K562 (cell line): Measurements from ENCODE around the gene NFIC. TPM values are rescaled to one million over a fixed set of nuclear protein-coding genes. Genes with fewer than 3 reads are reported as not detected.
A peak's percentile ranks its signal among the peaks of the same experiment; 100 is the strongest.

Experiments used
- ATAC-seq: fragments of 200-7000 bp; cut with Tn5 transposase; 3 replicates; pipeline ENCODE4 v1.9.1; 2020; ENCODE audit warnings: moderate library complexity
- BruUV-seq: library from RNA; stranded (reverse); fragments of 400-500 nt; replicated peaks from 2 replicates; lab custom pipeline; 2021; lab: Mats Ljungman, UMichigan
- CTCF ChIA-PET: fragments of 300-600 bp; formaldehyde crosslinking; extraction: SDS; loops from one replicate; lab custom pipeline; 2021; ENCODE audit warnings: low intra/inter-chr PET ratio; lab: Yijun Ruan, JAX
- POLR2A ChIA-PET: fragments of 300-600, 350-650 bp; sonication (Branson Sonifier 250); formaldehyde crosslinking; extraction: SDS; loops from one replicate; lab custom pipeline; 2021; ENCODE audit warnings: antibody characterized with exemption, inconsistent platforms; lab: Yijun Ruan, JAX
- DNase-seq, 4 experiments: peaks; one replicate each; pipeline versions ENCODE4 v3.0.0 to v3.0.0-alpha.2; 2011 to 2018; ENCODE audit warnings: low spot score in 3 of 4, mixed read lengths in 3 of 4; ENCODE audit errors: extremely low read depth in 1 of 4
- FAIRE-seq: peaks from 2 replicates; lab custom pipeline; 2011; peaks lifted over from hg19 to GRCh38; lab: Jason Lieb, UNC
- H2AFZ ChIP-seq: 2 replicates; pipeline ENCODE4 v1.6.0; 2011; ENCODE audit warnings: low read depth, low read length, control low read depth, inconsistent platforms
- H3K27ac ChIP-seq: fragments of 200-600 bp; 3 replicates; pipeline ENCODE4 v1.8.0; 2011; ENCODE audit warnings: low read depth, mild to moderate bottlenecking, control low read depth, inconsistent platforms, low read length, moderate library complexity, mixed read lengths; ENCODE audit errors: extremely low read depth
- H3K27me3 ChIP-seq, 2 experiments: fragments of 300-600 bp in 1 of 2; 2 replicates in 1 of 2; 3 replicates in 1 of 2; pipeline versions ENCODE4 v1.6.0 to v1.8.0; 2011; ENCODE audit warnings: inconsistent platforms in 2 of 2, low read length in 2 of 2, mild to moderate bottlenecking in 1 of 2, mixed read lengths in 1 of 2, moderate library complexity in 1 of 2; ENCODE audit not compliant: control insufficient read depth in 2 of 2, insufficient read depth in 2 of 2
- H3K36me3 ChIP-seq: fragments of 300-600 bp; 3 replicates; pipeline ENCODE4 v1.8.0; 2011; ENCODE audit warnings: mild to moderate bottlenecking, low read length, inconsistent platforms; ENCODE audit not compliant: control insufficient read depth, insufficient read depth
- H3K4me1 ChIP-seq, 2 experiments: fragments of 200-600 bp in 1 of 2; replicated peaks in 1 of 2; 2 replicates in 1 of 2; 3 replicates in 1 of 2; pipeline versions ENCODE4 v1.5.1 to v1.8.0; 2011; ENCODE audit warnings: inconsistent platforms in 2 of 2, low read length in 2 of 2, mild to moderate bottlenecking in 1 of 2, mixed read lengths in 1 of 2, moderate library complexity in 1 of 2; ENCODE audit not compliant: control insufficient read depth in 2 of 2, insufficient read depth in 2 of 2
- H3K4me2 ChIP-seq: 2 replicates; pipeline ENCODE4 v1.6.1; 2011; ENCODE audit warnings: low read length, control low read depth, inconsistent platforms, mixed read lengths; ENCODE audit not compliant: insufficient read depth
- H3K4me3 ChIP-seq: fragments of 200-600 bp; sonication (generic), shearing (Covaris generic); 2 replicates; pipeline ENCODE4 v1.5.1; 2016; ENCODE audit warnings: control low read depth, inconsistent platforms
- H3K79me2 ChIP-seq: fragments of 200-600 bp; 3 replicates; pipeline ENCODE4 v1.8.0; 2011; ENCODE audit warnings: low read length, inconsistent platforms; ENCODE audit not compliant: control insufficient read depth, insufficient read depth
- H3K9ac ChIP-seq, 2 experiments: 2 replicates each; pipeline versions ENCODE4 v1.6.0 to v1.6.1; 2011; ENCODE audit warnings: low read depth in 2 of 2, low read length in 2 of 2, control low read depth in 1 of 2, inconsistent platforms in 1 of 2, mild to moderate bottlenecking in 1 of 2, mixed read lengths in 1 of 2; ENCODE audit not compliant: insufficient read depth in 1 of 2
- H3K9me1 ChIP-seq: one replicate; pipeline ENCODE4 v1.6.0; 2011; ENCODE audit warnings: inconsistent platforms, mild to moderate bottlenecking, low read length, moderate library complexity; ENCODE audit not compliant: control insufficient read depth, insufficient read depth
- H3K9me3 ChIP-seq: replicated peaks from 2 replicates; pipeline ENCODE4 v1.5.1; 2011; ENCODE audit warnings: low read depth, low read length, inconsistent platforms; ENCODE audit not compliant: control insufficient read depth, insufficient read depth
- H4K20me1 ChIP-seq: replicated peaks from 2 replicates; pipeline ENCODE4 v1.6.1; 2011; ENCODE audit warnings: low read length, inconsistent platforms, mixed read lengths; ENCODE audit not compliant: control insufficient read depth, insufficient read depth
- ATF2 ChIP-seq: sonication (generic); formaldehyde crosslinking; IDR thresholded peaks from 2 replicates; pipeline ENCODE4 v1.8.1; 2022; ENCODE audit warnings: missing genetic modification reagents
- ATF3 ChIP-seq, 2 experiments: fragments of 450-650 bp in 1 of 2; sonication (generic) in 1 of 2; formaldehyde crosslinking in 1 of 2; IDR thresholded peaks in 1 of 2; conservative IDR thresholded peaks in 1 of 2; 2 replicates each; pipeline versions ENCODE4 v1.6.1 to v1.8.1; 2016 to 2023; ENCODE audit warnings: mild to moderate bottlenecking in 2 of 2, moderate library complexity in 2 of 2, inconsistent platforms in 1 of 2, missing genetic modification reagents in 1 of 2
- CSDE1 ChIP-seq, 2 experiments: fragments of 450-650 bp; IDR thresholded peaks; 2 replicates each; pipeline ENCODE4 v1.6.1; 2016; ENCODE audit warnings: mild to moderate bottlenecking in 1 of 2
- HNRNPK ChIP-seq: fragments of 200-400 bp; formaldehyde crosslinking; IDR thresholded peaks from one replicate; pipeline ENCODE4 v1.6.1; 2018; ENCODE audit warnings: mild to moderate bottlenecking, low read depth, low read length; ENCODE audit not compliant: poor library complexity, severe bottlenecking
- JUND ChIP-seq, 2 experiments: IDR thresholded peaks; 2 replicates in 1 of 2; 3 replicates in 1 of 2; pipeline ENCODE4 v1.6.1; 2011; ENCODE audit warnings: borderline replicate concordance in 2 of 2, low read depth in 2 of 2, low read length in 2 of 2, improper control_type of control experiment in 1 of 2, missing biosample characterization in 1 of 2, missing genetic modification characterization in 1 of 2, missing genetic modification reagents in 1 of 2
- TAF1 ChIP-seq: IDR thresholded peaks from 2 replicates; pipeline ENCODE4 v1.6.1; 2011; ENCODE audit warnings: mild to moderate bottlenecking, low read length, moderate library complexity; ENCODE audit not compliant: insufficient read depth, control insufficient read depth, severe bottlenecking; ENCODE audit errors: extremely low read depth
- THRA ChIP-seq: fragments of 450-650 bp; IDR thresholded peaks from 2 replicates; pipeline ENCODE4 v1.6.1; 2017; ENCODE audit warnings: mild to moderate bottlenecking, moderate library complexity
- ZNF253 ChIP-seq: fragments of 250-450 bp; sonication (Bioruptor Pico); conservative IDR thresholded peaks from 2 replicates; pipeline ENCODE4 v1.6.1; 2021; ENCODE audit warnings: mild to moderate bottlenecking
- ZNF644 ChIP-seq: fragments of 200-800 bp; sonication (Bioruptor generic); IDR thresholded peaks from 2 replicates; pipeline ENCODE4 v1.6.1; 2016; ENCODE audit warnings: low read depth, missing genetic modification characterization, missing compliant biosample characterization
- WGBS: fragments of 100-300 bp; shearing (Covaris generic); methylation state at CpG from one replicate; pipeline ENCODE4 v1.1.6; 2016; ENCODE audit warnings: low coverage, mixed read lengths; ENCODE audit not compliant: insufficient coverage; ENCODE audit errors: missing lambda C conversion rate; 5-methylcytosine and 5-hydroxymethylcytosine counted together
- in situ Hi-C: fragments of 300-500 bp; cut with MboI; formaldehyde crosslinking; loops from 4 replicates; pipeline ENCODE4 v1.15.0; 2018; ENCODE audit warnings: inconsistent platforms, mixed read lengths
- intact Hi-C: fragments of 100-400 bp; cut with micrococcal nuclease; formaldehyde crosslinking; loops from 2 replicates; pipeline ENCODE4 v1.14.2; 2022
- polyA plus RNA-seq, 8 experiments: library from polyadenylated mRNA; depleted of rRNA in 4 of 8; stranded (reverse) in 5 of 8; unstranded in 3 of 8; fragments of >200 nt; fragmentation: Nextera tagmentation in 2 of 8; fragmentation: Illumina TruSeq in 1 of 8; extraction: Ambion mirVana in 2 of 8; extraction: Trizol in 1 of 8; gene quantifications; 2 replicates each; pipeline versions ENCODE4 v1.2.1 to v1.2.3, GENCODE V29; 2011 to 2014; ENCODE audit warnings: inconsistent platforms in 1 of 8, missing spikeins in 1 of 8
- total RNA-seq, 7 experiments: library from RNA; depleted of rRNA in 6 of 7; stranded (reverse); fragments of >200 nt in 6 of 7; fragmentation: Illumina TruSeq in 2 of 7; extraction: Trizol in 2 of 7; gene quantifications; 2 replicates each; pipeline versions ENCODE4 v1.2.1 to v1.2.3, GENCODE V29; 2011 to 2021; ENCODE audit warnings: low replicate concordance in 1 of 7
- TF ChIP-seq, protein P1 (sequence below), 3 experiments: fragments of 200-800 bp in 1 of 3; sonication (Bioruptor generic) in 1 of 3; sonication (generic) in 1 of 3; formaldehyde crosslinking in 1 of 3; IDR thresholded peaks; 2 replicates each; pipeline versions ENCODE4 v1.6.1 to v1.8.0; 2016 to 2022; ENCODE audit warnings: mild to moderate bottlenecking in 2 of 3, missing compliant biosample characterization in 2 of 3, missing genetic modification characterization in 2 of 3, missing genetic modification reagents in 1 of 3
- TF ChIP-seq, protein P2 (sequence below): sonication (generic); formaldehyde crosslinking; IDR thresholded peaks from 2 replicates; pipeline ENCODE4 v1.8.0; 2022; ENCODE audit warnings: missing genetic modification reagents, mild to moderate bottlenecking, moderate library complexity, borderline replicate concordance

The NFIC gene
- total and polyA plus RNA-seq, 9 of the 15 experiments (the other 6 are each of a cell fraction or from before 2014, with no cell fraction given), result 0.71 to 62.1 (median 6.9) TPM

DNA sequence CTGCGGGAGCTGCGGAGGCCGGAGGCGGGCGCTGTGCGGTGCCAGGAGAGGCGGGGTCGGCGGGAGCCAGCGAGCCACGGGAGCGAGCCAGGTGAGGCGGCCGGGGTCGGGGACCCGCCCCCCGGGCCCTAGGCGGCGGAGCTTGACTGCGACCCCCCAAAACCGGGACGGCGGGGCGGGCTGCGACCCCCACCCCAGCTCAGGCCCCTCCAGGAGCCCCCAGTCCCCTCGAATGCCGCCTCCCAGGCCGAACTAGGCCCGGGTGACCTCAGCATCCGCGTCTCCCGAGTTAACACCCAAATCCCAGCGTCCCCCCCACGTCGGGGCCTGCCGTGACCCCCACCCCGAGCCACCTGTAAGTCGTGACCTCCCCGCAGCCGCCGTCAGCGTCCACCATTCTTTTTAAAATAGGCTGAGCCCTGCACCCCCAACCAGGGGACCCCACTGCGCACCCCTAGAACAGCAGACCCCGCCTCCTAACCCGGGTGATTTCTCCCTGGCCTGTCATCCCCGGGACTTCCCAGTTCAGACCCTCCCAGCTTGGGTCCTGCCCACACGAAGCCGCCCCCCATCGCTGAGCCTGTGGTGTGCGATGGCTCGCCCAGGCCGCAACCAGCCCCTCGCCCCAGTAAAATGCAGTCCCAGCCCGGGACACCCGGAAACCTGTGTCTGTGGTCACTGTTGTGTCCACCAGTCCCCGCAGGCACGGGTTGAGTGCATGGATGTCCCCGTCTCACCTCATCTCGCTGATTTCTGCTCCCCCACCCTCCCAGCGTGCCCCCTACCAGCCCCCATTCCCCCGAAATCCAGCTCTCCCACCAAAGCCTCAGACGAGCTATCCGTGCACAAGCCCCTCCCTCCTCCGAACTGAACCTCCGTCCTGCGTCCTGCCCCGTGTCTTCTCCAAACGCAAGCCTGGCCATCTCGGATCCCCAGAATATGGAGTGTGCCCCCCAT is 140.3 kb downstream of the NFIC start:
- Histone ChIP-seq H3K9ac (peak overlapping the region; percentile 91 to 94), H3K36me3 (peaks cover 31% of the 10 kb centered on the region; the same call in 2 of the 3 replicates), H4K20me1 (peaks cover 37% of the 10 kb centered on the region), H3K27me3 (no peaks in the 10 kb centered on the region), H3K27ac (peak overlapping the region; percentile 92), H3K4me1 (peaks cover 24 to 74% of the 10 kb centered on the region in 2 experiments; a peak in 4 of 5 replicates), H3K9me1 (peaks cover 10% of the 10 kb centered on the region), H3K4me2 (peak overlapping the region; percentile 88), H3K4me3 (peak overlapping the region; percentile 99), H3K79me2 (peaks cover 58% of the 10 kb centered on the region), H2AFZ (peak overlapping the region; percentile 70; the same call in 1 of the 2 replicates), H3K9me3 (no peaks in the 10 kb centered on the region)
- FAIRE-seq, result no peak
- TSS peak; percentile 31 for BruUV-seq
- intact Hi-C loops (no loop called here), in situ Hi-C loops (no loop called here)
- WGBS, result 4% methylated on average over 39 of the region's 69 CpGs
- peak; percentile 28 to 62 (median 48) for DNase-seq
- ChIA-PET POLR2A (interaction anchor here (0.8 to 1.0 kb wide), 2 partner anchors 14 to 72 kb away, joined by 4 to 5 read pairs; no protein-coding TSS in a partner anchor), CTCF (no interaction called here)
- peak; percentile 13 for ATAC-seq
- TF ChIP-seq ZNF644 (no peak), CSDE1 (IDR thresholded peaks at IDR 0.05) (no peak), ATF2 (CRISPR knock-in tag) (no peak), TAF1 (peak; percentile 18), ZNF253 (no peak), HNRNPK (no peak), ATF3 (IDR thresholded peaks at IDR 0.05) (0 out of 2 replicates have a peak, but pooled peaks have one; percentile 6), ATF3 (CRISPR knock-in tag; conservative IDR thresholded peaks at IDR 0.05) (no peak), THRA (no peak), JUND (IDR thresholded peaks at IDR 0.05; ENCODE audit: borderline replicate concordance, low read depth, low read length) (no peak), JUND (tag; IDR thresholded peaks at IDR 0.05; ENCODE audit: borderline replicate concordance, low read depth, low read length) (no peak)
- TF ChIP-seq, protein P1, sequence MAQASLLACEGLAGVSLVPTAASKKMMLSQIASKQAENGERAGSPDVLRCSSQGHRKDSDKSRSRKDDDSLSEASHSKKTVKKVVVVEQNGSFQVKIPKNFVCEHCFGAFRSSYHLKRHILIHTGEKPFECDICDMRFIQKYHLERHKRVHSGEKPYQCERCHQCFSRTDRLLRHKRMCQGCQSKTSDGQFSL (CRISPR knock-in tag; IDR thresholded peaks at IDR 0.05), result peak; percentile 82; the same call in 1 of the 2 replicates
- TF ChIP-seq, protein P1 (tag; IDR thresholded peaks at IDR 0.05), result peak in 1 of 2 experiments; percentile 71; a peak in 1 of 4 replicates
- TF ChIP-seq, protein P2, sequence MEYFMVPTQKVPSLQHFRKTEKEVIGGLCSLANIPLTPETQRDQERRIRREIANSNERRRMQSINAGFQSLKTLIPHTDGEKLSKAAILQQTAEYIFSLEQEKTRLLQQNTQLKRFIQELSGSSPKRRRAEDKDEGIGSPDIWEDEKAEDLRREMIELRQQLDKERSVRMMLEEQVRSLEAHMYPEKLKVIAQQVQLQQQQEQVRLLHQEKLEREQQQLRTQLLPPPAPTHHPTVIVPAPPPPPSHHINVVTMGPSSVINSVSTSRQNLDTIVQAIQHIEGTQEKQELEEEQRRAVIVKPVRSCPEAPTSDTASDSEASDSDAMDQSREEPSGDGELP, result no peak
